HG03095 (cell line): ENCODE measurements around the gene TC2N.
"Not testable (repeated sequence)": the region's sequence is repeated elsewhere in the genome, so short reads cannot be mapped to it uniquely, and the experiment has no call there.

Experiments
- ATAC-seq: cut with Tn5 transposase; IDR thresholded peaks from one replicate; pipeline ENCODE4 v1.9.1; 2021; ENCODE audit warnings: moderate library complexity; ENCODE audit not compliant: unreplicated experiment

The TC2N gene

DNA sequence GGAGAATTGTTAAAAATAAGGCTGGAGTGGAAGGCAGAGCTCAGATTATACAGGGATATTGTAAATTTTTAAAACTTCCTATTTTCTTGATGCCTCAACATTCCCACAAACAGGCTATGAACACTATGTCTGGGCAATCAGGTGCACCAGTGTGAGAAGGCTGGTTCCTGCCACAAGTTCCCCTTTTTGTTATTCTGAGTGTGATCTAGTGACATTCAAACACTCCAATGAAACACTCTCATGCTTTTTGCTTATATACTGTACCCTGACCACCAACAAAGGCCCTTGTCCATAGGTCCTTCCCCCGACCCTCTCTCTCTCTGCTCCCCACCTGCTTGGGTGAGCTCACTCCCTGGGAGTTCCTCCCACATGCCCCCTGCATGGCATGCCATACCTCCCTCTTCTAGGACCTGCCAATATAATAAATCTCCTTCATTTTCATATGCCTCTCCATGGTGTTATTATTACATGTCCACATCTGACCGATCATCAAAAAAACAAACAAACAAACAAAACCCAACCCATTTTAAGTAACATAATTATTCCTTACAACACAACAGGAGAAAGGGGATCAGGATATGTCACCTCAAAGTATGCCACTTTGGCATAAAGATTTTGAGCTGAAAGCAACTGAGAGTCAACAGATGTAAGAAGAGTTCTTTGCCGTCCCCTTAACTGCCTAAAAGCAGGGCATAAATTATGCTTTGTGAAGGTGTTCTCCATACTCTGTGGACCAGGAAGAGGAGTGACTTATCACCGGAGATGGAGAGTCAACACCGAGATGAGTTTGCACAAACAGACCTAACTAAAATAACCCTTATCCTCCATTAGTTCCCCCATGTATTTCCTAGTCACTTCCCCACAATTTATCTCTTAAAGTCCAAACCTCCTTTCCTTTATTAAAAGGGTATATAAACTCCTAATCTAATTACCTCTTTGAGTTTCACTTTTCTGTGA is 92.9 kb downstream of the TC2N start:
- no peak for ATAC-seq

DNA sequence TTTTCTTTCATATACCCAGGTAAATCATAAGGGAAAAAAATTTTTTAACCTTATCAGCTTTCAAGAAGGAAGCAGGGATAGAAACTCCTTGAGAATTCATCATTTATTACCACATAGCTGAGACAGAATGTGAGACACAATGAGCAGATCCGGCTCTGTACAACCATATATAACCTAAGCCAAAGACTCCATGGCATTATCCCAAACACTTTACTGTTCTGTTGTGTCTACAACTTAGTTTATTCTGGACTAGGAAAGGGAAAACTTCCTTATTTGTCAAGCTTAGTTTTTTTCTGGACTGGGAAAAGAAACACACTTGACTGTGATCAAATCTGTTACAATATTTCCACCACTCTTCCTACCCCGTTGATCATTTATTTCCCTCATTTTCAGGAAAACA is 97.2 kb downstream of the TC2N start:
- no peak for ATAC-seq

DNA sequence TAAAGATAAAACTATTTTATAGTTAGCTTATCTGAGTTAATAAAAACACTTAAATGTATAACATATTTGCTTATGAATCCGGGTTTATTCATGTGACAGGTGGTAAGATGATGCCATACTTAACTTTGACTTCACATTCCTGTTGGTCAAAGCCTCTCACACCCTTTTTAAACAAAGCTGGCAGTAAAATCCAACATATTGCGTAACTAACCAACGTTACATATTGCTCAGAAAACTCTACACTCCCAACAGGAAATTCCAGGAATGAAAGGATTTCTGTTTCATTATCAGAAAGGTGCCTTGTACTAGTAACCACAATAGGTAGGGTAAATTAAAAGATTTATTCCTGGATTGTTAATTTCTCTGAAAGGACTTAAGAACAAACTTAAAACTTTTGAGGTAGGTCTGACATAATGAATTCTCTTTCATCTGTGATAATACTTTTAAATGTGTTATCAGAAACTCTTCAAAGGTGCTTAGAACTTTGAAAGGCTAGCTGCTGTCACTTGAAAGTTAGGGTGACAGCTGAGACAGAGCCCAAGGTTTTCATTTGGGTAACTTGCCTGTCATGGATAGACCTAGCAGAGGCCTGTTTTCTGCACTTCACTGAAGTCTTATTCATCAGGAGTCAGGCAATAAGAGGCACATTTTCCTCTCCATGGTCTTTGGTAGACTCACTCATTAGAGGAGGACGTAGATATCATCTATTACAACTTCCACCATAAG is 111.6 kb downstream of the TC2N start:
- no peak for ATAC-seq

DNA sequence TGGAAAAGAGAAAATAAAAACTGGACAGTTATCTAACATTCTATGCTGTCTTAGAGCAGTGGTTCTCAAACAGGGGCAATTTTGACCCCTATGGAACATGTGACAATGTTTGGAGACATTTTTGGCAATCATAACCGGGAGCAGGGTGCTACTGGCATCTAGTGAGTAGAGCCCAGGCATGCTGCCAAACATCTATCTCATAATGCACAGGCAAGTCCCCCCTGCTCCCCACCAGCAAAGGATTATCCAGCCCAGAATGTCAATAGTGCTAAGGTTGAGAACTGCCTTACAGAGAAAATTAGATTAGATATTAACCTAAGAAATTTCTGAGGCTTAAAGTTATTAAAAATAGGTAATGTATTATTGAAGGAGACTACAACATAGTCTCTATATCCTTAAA is 112.5 kb downstream of the TC2N start:
- no peak for ATAC-seq

DNA sequence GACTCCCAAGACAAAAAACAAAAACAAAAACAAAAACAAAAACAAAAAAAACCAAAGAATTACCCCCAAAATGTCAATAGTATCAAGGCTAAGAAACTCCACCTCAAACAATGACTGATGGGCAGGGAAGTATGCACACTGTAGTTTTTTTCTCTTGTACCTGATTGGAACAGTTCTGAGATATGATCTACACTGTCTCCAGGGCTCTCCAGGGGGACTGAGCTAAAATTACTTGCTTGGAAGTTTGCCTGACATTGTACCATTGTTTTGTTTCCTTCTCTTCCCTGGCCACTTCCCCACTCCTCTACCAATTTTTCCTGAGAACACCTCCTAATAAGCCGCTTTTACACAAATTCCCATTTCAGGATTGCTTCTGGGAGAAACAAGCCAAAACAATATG is 113.2 kb downstream of the TC2N start:
- ATAC-seq = no peak

DNA sequence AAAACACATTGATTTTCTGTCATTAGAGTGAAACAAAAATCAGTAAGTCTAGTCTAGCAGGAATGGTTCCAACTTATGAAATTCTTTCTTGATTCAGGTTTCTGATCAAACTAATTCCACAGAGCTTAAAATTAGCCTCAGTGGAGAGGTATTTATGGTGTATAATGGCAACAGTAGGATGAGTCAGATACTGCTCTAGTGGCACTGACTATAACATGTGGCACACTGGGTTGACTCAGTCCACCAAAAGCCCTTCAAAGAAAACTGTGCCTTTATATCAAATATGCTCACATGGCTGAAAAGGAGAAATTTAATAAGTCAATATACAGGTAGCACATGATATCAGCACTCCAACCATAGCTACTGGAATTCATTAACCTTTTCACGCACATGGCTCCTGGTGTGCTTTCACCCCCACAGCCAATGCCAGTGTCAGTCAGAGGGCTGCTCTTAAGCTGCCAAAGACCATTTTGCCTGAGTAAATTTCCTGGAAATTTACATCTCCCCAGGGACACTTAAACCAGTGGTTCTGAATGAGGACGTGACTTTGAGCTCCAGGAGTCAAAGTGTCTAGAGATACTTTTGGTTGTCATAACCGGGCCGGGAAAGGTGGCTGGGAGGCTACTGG is 113.7 kb downstream of the TC2N start:
- no peak for ATAC-seq

DNA sequence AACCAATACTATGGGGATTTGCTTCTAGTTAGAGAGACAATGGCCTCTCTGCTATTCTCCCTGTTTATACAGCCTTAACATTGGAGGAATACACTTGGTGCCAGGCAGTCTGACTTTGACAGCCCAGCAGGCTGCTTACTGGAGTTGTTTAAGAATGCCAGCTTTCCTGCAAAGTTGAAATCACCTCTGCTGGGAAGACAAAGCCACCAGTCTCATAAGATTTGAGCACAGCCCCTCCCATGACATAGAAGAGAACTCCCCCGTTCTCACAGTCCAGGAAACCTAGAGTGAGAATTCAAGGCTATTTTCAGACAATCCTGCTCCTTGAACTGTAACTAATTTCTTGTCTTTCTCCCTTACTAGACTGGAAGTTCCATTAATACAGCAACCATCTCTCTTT is 114.4 kb downstream of the TC2N start:
- ATAC-seq = no peak

DNA sequence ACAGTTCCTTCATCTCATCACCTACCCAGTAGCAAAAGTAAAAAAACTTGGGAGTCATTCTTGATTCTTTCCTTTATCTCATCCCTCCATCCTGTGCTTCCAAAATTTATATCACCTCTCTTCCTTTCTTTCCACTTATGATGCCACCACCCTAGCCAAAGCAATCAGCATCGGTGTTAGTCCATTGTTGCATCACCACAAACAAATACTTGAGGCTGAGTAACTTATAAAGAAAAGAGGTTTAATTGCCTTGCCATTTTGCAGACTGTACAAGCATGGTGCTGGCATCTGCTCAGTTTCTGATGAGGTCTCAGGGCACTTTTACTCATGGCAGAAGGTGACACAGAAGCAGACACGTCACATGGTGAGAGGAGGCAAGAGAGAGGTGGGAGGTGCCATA is 115.6 kb downstream of the TC2N start:
- ATAC-seq = no peak

DNA sequence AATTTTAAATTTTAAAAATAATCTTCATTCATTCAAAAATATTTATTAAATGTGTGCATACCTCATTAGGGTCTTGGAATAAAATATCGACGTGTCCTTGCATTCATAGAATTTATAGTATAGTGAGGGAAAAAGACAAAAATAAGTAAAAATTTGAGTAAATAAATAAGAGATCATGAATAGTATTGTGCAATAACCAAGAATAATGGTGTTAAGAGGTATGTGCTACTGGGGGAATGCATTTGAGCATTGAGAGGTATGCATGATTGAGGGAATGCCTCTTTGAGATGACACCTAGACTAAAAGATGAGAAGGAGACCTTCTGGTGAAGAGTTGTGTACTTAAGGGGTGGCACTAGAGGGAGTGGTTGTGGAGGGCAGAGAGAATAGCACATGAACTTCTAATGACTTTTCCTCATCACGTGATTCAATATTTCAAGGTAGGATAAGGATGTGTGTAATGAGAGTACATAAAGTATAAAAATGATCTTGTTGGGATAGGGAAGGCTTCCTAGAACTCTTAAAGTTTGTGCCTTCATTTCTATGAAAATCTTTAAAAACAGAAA is 116.6 kb downstream of the TC2N start:
- ATAC-seq = no peak

DNA sequence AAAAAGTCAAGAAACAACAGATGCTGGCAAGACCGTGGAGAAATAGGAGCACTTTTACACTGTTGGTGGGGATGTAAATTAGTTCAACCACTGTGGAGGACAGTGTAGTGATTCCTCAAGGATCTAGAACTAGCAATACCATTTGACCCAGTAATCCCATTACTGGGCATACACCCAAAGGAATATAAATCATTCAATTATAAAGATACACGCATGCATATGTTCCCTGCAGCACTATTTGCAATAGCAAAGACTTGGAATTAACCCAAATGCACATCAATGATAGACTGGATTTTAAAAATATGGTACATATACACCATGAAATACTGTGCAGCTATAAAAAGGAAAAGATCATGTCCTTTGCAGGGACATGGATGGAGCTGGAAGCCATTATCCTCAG is 117.5 kb downstream of the TC2N start:
- no peak for ATAC-seq

DNA sequence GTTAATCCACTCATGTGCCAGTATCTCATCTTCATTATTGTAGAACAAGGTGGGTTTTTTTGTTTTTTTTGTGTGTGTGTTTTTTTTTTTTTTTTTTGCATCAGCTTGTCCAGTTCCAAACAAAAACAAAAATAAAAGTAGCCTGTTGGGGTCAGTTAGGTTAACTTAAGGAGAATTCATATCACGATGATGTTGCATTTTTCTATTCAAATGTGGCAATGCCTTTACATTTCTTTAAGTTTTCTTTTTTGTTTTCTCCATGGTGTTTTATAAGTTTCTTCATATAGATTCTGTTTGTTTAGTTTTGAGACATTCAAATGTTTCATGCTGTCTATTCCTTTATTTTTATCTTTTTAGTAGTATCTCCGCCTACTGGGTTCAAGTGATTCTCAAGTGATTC is 119.3 kb downstream of the TC2N start:
- no peak for ATAC-seq

DNA sequence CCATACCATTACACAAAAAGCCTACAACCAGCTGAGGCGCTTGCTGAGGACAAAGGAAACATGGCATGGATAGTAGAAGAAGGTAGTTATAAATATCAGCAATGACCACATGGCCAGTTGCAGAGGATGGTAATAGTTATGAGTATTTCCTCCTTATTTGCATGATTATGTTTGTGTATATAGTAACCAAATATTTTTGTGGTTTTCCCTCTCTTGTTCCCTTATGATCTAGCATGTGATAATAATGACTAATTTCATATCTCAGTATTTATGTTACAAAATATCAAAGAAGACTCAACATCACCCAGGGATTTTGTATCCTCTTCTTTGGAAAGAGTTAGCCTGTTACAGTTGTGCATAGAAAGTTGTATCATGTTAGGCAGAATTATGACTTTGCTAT is 122.0 kb downstream of the TC2N start:
- ATAC-seq = no peak

DNA sequence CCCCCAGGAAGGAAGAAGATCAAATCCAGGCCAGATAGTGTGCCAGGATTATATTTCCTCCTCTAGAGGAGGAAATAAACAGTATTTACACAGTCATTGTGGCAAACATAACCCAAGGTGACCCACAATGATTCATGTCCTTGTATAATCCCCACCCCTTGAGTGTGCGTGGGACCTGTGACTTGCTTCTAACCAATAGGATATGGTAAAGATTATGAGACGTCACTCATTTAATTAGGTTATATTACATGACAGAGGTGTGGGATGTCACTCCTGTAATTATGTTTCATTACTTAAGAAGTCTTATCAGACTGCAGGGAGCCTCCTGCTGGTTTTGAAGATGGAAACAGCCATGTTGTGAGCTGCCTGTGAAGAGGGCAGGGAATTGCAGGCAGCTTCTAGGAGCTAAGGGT is 123.3 kb downstream of the TC2N start:
- no peak for ATAC-seq

DNA sequence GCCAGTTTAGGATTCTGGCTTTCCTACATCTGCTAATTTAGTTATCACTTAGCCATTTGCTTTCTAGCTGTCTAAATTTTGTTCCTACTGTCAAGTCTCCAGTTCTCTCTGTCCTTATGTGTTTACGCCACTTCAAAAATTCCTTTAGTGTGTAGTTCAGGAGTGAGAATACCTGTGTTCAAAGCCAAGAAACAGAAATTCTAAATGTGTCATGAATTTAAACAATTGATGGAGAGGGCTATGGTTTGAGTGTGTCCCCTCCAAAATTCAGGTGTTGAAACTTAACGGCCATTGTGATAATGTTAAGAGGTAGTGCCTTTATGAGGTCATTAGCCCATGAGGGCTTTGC is 124.1 kb downstream of the TC2N start:
- ATAC-seq = no peak

DNA sequence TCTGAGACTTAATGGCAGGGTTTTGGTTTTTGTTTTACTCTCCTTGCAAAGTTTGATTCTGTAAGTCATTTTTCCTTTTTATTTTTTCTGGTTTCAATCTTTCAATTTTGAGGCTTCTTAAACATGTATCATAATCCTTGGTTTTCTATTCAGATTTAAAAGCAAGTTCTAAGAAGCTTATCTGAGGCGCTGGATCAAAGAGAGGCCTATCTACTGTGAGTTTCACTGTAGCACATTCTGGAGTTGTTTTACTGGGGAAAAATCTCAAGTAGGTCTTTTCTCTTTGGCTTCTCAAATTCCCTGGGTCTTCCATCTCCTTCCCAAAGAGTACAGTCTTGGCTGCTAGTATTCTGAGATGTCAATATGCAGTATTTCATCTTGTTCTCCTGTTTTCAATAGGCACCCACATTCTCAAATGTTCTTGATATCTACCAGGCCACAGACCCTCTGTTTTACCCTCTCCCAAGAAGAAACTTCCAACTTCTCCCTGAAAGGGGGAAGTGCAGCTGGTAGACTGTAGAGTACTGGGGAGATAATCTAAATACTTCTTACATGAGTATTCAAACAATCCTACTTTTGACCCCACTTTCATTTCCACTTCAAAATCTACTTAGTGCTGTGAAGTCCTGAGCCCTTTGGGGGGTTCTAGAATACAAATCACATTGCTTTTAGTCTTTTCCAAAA is 124.6 kb downstream of the TC2N start:
- ATAC-seq = no peak

DNA sequence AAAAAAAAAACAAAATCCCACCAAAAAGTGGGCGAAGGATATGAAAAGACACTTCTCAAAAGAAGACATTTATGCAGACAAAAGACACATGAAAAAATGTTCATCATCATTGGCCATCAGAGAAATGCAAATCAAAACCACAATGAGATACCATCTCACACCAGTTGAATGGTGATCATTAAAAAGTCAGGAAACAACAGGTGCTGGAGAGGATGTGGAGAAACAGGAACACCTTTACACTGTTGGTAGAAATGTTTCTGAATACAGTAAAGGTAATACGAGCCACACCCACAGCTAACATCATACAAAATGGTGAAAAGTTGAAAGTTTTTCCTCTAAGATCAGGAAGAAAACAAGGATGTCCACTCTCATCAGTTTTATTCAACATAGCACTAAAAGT is 127.5 kb downstream of the TC2N start:
- ATAC-seq = not testable (repeated sequence)

DNA sequence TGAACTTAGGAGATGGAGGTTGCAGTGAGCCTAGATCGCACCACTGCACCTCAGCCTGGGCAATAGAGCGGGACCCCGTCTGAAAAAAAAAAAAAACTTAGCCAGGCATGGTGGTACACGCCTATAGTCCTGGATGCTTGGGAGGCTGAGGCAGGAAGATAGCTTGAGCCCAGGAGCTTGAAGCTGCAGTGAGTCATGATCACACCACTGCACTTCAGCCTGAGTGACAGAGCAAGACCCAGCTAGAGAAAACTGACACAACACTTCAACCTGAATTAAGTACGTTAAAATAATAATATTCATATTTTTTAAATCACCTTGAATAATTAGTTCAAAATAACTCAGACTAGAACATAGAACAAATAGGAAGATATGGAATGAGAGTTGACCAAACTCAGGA is 129.7 kb downstream of the TC2N start:
- ATAC-seq = no peak

DNA sequence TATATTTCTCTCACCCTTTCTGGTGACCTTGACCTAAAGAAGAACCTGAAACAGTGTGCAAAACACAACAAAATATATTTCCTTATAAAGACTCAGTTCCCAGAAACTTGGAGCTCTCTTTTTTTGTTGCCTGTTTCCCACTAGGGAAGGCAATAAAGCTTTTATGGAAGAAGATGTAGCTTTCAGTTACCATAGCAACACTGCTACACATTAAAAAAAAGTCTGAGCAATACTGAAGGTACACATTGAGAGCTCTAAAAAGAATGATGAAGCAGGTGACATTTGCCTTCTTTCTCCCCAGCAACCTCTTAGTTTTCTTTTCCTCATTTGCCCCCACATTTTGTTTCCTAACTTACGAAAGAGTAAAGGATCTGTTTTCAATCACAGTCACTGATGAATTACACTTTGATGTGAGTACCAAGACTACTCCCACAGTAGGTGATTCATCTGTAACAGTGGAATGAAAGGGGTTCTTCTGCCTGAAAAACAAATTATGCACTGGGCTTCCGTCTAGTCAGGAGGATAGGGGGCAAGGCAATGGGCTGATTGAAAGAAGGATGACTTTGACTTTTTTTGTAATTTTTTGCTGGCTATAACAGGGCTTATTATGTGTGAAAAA is 134.4 kb downstream of the TC2N start:
- ATAC-seq = no peak

DNA sequence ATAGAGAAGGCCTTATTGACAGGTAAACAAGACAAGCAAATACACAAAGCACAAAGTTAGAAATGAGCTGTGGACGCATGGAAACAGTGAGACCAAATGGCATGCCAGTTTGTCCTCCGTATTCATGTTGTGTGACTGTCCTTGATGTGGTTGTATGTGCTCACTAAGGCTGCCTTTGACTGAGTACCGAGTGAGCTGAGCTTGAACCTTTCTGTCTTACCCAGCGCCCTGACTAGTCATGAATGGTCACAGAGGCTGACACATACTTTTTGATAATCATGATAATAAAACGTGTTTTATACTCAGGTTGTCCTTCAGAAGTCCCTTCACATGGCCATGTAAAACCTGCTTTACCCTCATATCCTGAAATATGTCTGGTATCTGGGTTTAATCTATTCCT is 134.9 kb downstream of the TC2N start:
- no peak for ATAC-seq

DNA sequence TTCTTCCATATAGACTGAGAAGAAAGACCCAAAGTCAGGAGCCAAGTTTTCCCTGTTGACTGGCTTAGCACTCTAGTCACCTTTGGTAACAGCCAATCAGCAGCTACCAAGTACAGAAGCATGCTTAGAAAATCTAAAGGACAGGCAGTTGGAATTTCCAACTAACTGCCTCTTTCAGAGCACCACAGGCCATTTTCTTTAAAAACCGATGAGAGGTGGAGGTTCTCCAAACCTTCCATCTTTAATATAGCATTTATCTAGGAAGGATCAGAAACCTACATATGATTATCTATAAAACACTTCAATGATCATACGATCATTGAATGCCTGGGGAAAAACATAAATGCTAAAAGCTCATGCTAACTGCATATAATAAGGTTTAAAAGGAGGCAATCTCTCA is 135.3 kb downstream of the TC2N start, which contains the start of gene CATSPERB:
Gene CATSPERB (minus strand): TSS at position 101 of the 400 bp plus-strand sequence. CDS start 2,607 bp downstream, outside the sequence.
- no peak for ATAC-seq
